NB4 (cell line): ENCODE results near the gene NR1D2.

Experiments used
- POLR2A ChIP-seq: IDR thresholded peaks from 2 replicates; pipeline ENCODE4 v1.6.1; 2011; ENCODE audit warnings: mild to moderate bottlenecking; ENCODE audit not compliant: insufficient read length; ENCODE audit errors: extremely low read depth
- TF ChIP-seq, protein P1 (sequence below): IDR thresholded peaks from one replicate; pipeline ENCODE4 v1.5.1; 2012; ENCODE audit warnings: low read depth, low read length
- TF ChIP-seq, protein P2 (sequence below): IDR thresholded peaks from 2 replicates; pipeline ENCODE4 v1.6.1; 2011; ENCODE audit warnings: low read depth, low read length

DNA sequence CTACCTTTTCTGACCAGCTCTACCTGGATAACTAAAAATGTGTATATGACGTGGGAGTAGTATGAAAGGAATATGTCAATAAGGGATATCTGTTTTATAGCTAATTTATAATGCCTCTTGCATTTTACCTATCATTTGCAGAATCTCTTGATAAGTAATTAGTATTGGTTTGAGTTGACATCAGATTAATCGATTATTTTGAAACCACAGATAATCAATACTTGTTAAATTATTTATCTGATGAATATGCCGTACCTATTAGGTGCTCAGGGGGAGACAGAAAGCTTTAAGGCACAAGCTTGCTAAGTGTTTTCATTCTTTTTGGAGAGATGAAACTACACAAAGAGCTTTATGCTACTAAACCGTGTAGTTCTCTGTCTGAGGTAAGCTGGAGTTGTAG, 24.3 kb downstream of the NR1D2 start:
- TF ChIP-seq, protein P1, sequence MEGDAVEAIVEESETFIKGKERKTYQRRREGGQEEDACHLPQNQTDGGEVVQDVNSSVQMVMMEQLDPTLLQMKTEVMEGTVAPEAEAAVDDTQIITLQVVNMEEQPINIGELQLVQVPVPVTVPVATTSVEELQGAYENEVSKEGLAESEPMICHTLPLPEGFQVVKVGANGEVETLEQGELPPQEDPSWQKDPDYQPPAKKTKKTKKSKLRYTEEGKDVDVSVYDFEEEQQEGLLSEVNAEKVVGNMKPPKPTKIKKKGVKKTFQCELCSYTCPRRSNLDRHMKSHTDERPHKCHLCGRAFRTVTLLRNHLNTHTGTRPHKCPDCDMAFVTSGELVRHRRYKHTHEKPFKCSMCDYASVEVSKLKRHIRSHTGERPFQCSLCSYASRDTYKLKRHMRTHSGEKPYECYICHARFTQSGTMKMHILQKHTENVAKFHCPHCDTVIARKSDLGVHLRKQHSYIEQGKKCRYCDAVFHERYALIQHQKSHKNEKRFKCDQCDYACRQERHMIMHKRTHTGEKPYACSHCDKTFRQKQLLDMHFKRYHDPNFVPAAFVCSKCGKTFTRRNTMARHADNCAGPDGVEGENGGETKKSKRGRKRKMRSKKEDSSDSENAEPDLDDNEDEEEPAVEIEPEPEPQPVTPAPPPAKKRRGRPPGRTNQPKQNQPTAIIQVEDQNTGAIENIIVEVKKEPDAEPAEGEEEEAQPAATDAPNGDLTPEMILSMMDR: no peak
- no peak for TF ChIP-seq POLR2A
- TF ChIP-seq, protein P2, sequence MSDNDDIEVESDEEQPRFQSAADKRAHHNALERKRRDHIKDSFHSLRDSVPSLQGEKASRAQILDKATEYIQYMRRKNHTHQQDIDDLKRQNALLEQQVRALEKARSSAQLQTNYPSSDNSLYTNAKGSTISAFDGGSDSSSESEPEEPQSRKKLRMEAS: no peak
